Measurements from ENCODE around the gene TUBG1.

TUBG1 gene

GRCh38 chr17:42571435-42572225 lies 37.9 kb upstream of the TUBG1 start:
- no peak for TF ChIP-seq CTCF (IDR thresholded peaks at IDR 0.05; ENCODE audit: insufficient read depth, low read depth, low read length, missing control alignments)
- no peak overlapping the region for H3K4me3 ChIP-seq (ENCODE audit: low read depth, low read length)
- no peak for DNase-seq (ENCODE audit: low read depth)

- no peak for TF ChIP-seq CTCF (IDR thresholded peaks at IDR 0.05; ENCODE audit: insufficient read depth, low read depth, low read length, missing control alignments)
- DNase-seq (ENCODE audit: low read depth), result no peak
- H3K4me3 ChIP-seq (ENCODE audit: low read depth, low read length), result no peak overlapping the region
Measured at GRCh38 chr17:42573095-42573494, 36.4 kb upstream of the TUBG1 start.

- no peak overlapping the region for H3K4me3 ChIP-seq (ENCODE audit: low read depth, low read length)
- no peak for DNase-seq (ENCODE audit: low read depth)
- no peak for TF ChIP-seq CTCF (IDR thresholded peaks at IDR 0.05; ENCODE audit: insufficient read depth, low read depth, low read length, missing control alignments)
Measured at GRCh38 chr17:42574463-42574862, 35.0 kb upstream of the TUBG1 start.

- H3K4me3 ChIP-seq (ENCODE audit: low read depth, low read length), result peak overlapping the region; percentile 79
- no peak for TF ChIP-seq CTCF (IDR thresholded peaks at IDR 0.05; ENCODE audit: insufficient read depth, low read depth, low read length, missing control alignments)
- DNase-seq (ENCODE audit: low read depth), result peak; percentile 35
Measured at GRCh38 chr17:42577140-42577531, 32.3 kb upstream of the TUBG1 start.

GRCh38 chr17:42577532-42578281 lies 31.8 kb upstream of the TUBG1 start, which contains the start of gene PSMC3IP:
TSS of gene PSMC3IP (minus strand) at chr17:42577729. CDS start at chr17:42577686, 43 bp downstream.
- DNase-seq (ENCODE audit: low read depth), result peak; percentile 97
- peak within 1 kb of the TSS; percentile 79 for H3K4me3 ChIP-seq (ENCODE audit: low read depth, low read length)
- TF ChIP-seq CTCF (IDR thresholded peaks at IDR 0.05; ENCODE audit: insufficient read depth, low read depth, low read length, missing control alignments), result peak; percentile 58

GRCh38 chr17:42578282-42578869 lies 31.1 kb upstream of the TUBG1 start:
- TF ChIP-seq CTCF (IDR thresholded peaks at IDR 0.05; ENCODE audit: insufficient read depth, low read depth, low read length, missing control alignments), result peak; percentile 79
- DNase-seq (ENCODE audit: low read depth), result peak; percentile 97
- peak overlapping the region; percentile 79 for H3K4me3 ChIP-seq (ENCODE audit: low read depth, low read length)
